Measurements from ENCODE around the gene ACSL3. TPM values are rescaled to one million over a fixed set of nuclear protein-coding genes. Genes with fewer than 3 reads are reported as not detected.

Gene ACSL3
- total RNA-seq, 4 donors from 2014 or later = 34.7 to 56.8 (median 38.2) TPM

DNA sequence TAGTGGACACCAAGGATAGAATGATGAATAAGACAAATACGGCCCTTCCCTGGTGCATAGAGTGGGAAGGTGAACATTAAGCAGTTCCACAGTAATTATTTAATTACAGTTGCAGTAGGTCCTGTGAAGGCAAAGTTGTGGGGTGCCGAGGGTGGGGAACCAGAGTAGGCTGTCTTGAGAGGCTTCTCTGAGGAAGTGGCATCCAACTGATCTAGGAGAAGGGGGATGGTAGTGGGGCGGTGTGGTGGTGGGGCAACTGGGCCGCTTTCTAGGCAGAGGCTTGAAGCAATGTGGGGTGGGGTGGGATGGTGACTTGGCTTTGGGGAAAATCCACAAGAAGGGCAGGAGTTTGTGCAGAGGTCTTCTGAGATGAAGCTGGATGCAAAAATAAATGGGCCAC lies 11.7 kb downstream of the ACSL3 start:
- no peak for TF ChIP-seq POLR2A (IDR thresholded peaks at IDR 0.05)
- no peak for TF ChIP-seq CTCF (IDR thresholded peaks at IDR 0.05 in 4 of 5, conservative IDR thresholded peaks at IDR 0.05 in 1 of 5)
- no peak for DNase-seq
- Histone ChIP-seq H3K9me3 (no peaks in the 10 kb centered on the region), H3K27ac (peak overlapping the region in 1 of 4 donors; percentile 5), H3K36me3 (no peaks in the 10 kb centered on the region), H3K27me3 (no peaks in the 10 kb centered on the region), H3K4me1 (peaks cover 62 to 75% of the 10 kb centered on the region in 2 donors), H3K4me3 (no peak overlapping the region)
- in situ Hi-C loops (cut with MboI; ENCODE audit: low sequenced_read_pairs in 4 of 4) (no loop called here), intact Hi-C loops (cut with DNase I; ENCODE audit: low total_unique reads) (no loop called here)
- ATAC-seq = no peak

- H3K27me3 ChIP-seq = no peaks in the 10 kb centered on the region
- peaks cover 63 to 75% of the 10 kb centered on the region in 2 donors for H3K4me1 ChIP-seq
- ATAC-seq (no peak), DNase-seq (no peak)
- no peak overlapping the region for H3K4me3 ChIP-seq
- TF ChIP-seq POLR2A (IDR thresholded peaks at IDR 0.05) = no peak
- no peak for TF ChIP-seq CTCF (IDR thresholded peaks at IDR 0.05 in 4 of 5, conservative IDR thresholded peaks at IDR 0.05 in 1 of 5)
- in situ Hi-C loops (cut with MboI; ENCODE audit: low sequenced_read_pairs in 4 of 4) = no loop called here
- H3K9me3 ChIP-seq = no peaks in the 10 kb centered on the region
- intact Hi-C loops (cut with DNase I; ENCODE audit: low total_unique reads) = no loop called here
- H3K27ac ChIP-seq = peak overlapping the region in 1 of 4 donors; percentile 74
- H3K36me3 ChIP-seq = no peaks in the 10 kb centered on the region
These were observed 14.6 kb downstream of the ACSL3 start for GRCh38 chr2:222875482-222875881.

GRCh38 chr2:222876947-222877346 lies 16.1 kb downstream of the ACSL3 start:
- TF ChIP-seq CTCF (IDR thresholded peaks at IDR 0.05 in 4 of 5, conservative IDR thresholded peaks at IDR 0.05 in 1 of 5) (no peak), POLR2A (IDR thresholded peaks at IDR 0.05) (no peak)
- intact Hi-C loops (cut with DNase I; ENCODE audit: low total_unique reads) (no loop called here), in situ Hi-C loops (cut with MboI; ENCODE audit: low sequenced_read_pairs in 4 of 4) (no loop called here)
- Histone ChIP-seq H3K4me3 (no peak overlapping the region), H3K27me3 (no peaks in the 10 kb centered on the region), H3K36me3 (no peaks in the 10 kb centered on the region), H3K9me3 (no peaks in the 10 kb centered on the region), H3K4me1 (peaks cover 72 to 75% of the 10 kb centered on the region in 2 donors), H3K27ac (peak overlapping the region in 3 of 4 donors; percentile 34 to 74 (median 71))
- DNase-seq = no peak
- no peak for ATAC-seq

- Histone ChIP-seq H3K4me3 (no peak overlapping the region), H3K36me3 (no peaks in the 10 kb centered on the region), H3K4me1 (peaks cover 73 to 75% of the 10 kb centered on the region in 2 donors), H3K27me3 (no peaks in the 10 kb centered on the region), H3K27ac (peak overlapping the region; percentile 5 to 75 (median 72)), H3K9me3 (no peaks in the 10 kb centered on the region)
- intact Hi-C loops (cut with DNase I; ENCODE audit: low total_unique reads) (no loop called here), in situ Hi-C loops (cut with MboI; ENCODE audit: low sequenced_read_pairs in 4 of 4) (no loop called here)
- no peak for DNase-seq
- ATAC-seq = no peak
- TF ChIP-seq POLR2A (IDR thresholded peaks at IDR 0.05) = no peak
- TF ChIP-seq CTCF (IDR thresholded peaks at IDR 0.05 in 4 of 5, conservative IDR thresholded peaks at IDR 0.05 in 1 of 5) = no peak
These were observed 16.9 kb downstream of the ACSL3 start for GRCh38 chr2:222877556-222878300.
